22Rv1 (cell line): ENCODE results near the gene ERLIN1.

ENCODE experiments used
- H3K27ac ChIP-seq: fragments of 450-650 bp; 2 replicates; pipeline ENCODE4 v1.5.1; 2017
- ZFX ChIP-seq: fragments of 450-650 bp; IDR thresholded peaks from 2 replicates; pipeline ENCODE4 v1.6.1; 2017; ENCODE audit warnings: antibody characterized with exemption, borderline replicate concordance
- TF ChIP-seq, protein P1 (sequence below): fragments of 450-650 bp; IDR thresholded peaks from 2 replicates; pipeline ENCODE4 v1.5.1; 2017; ENCODE audit warnings: mild to moderate bottlenecking

Gene ERLIN1

GRCh38 chr10:100208276-100208675 is 22.4 kb upstream of the ERLIN1 start:
- TF ChIP-seq, protein P1, sequence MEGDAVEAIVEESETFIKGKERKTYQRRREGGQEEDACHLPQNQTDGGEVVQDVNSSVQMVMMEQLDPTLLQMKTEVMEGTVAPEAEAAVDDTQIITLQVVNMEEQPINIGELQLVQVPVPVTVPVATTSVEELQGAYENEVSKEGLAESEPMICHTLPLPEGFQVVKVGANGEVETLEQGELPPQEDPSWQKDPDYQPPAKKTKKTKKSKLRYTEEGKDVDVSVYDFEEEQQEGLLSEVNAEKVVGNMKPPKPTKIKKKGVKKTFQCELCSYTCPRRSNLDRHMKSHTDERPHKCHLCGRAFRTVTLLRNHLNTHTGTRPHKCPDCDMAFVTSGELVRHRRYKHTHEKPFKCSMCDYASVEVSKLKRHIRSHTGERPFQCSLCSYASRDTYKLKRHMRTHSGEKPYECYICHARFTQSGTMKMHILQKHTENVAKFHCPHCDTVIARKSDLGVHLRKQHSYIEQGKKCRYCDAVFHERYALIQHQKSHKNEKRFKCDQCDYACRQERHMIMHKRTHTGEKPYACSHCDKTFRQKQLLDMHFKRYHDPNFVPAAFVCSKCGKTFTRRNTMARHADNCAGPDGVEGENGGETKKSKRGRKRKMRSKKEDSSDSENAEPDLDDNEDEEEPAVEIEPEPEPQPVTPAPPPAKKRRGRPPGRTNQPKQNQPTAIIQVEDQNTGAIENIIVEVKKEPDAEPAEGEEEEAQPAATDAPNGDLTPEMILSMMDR = no peak
- no peak for TF ChIP-seq ZFX
- no peak overlapping the region for H3K27ac ChIP-seq

DNA sequence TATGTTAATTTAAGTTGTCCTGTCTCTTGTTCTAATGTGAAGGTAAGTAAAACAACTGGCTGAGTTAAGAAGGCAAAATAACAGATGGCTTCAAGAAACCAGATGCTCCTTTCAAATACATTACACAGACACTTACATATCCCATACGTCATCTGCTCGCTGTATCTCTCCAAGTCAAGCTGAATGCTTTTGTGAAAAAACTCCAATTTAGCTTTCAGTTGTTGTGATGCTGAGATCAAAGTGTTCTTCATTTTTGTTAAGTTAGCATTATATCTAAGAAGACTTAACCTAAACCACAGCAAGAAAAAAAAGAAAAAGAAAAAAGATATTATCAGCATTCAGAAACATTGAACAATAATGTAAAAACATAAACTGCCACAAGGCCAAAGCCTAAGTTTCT is 18.5 kb upstream of the ERLIN1 start:
- TF ChIP-seq ZFX = no peak
- TF ChIP-seq, protein P1 = no peak
- no peak overlapping the region for H3K27ac ChIP-seq

GRCh38 chr10:100201549-100201948 is 15.7 kb upstream of the ERLIN1 start:
- no peak overlapping the region for H3K27ac ChIP-seq
- TF ChIP-seq, protein P1 = no peak
- TF ChIP-seq ZFX = no peak

- TF ChIP-seq ZFX = no peak
- TF ChIP-seq, protein P1 = no peak
- H3K27ac ChIP-seq = no peak overlapping the region
Observed at GRCh38 chr10:100194711-100195110, 8.9 kb upstream of the ERLIN1 start.

- TF ChIP-seq, protein P1 = no peak
- no peak for TF ChIP-seq ZFX
Observed at GRCh38 chr10:100192350-100192749, 6.5 kb upstream of the ERLIN1 start.

GRCh38 chr10:100186253-100187212 is 704 bp upstream of the ERLIN1 start:
- TF ChIP-seq ZFX = no peak
- TF ChIP-seq, protein P1 = no peak
- H3K27ac ChIP-seq = peak overlapping the region; percentile 90

More at GRCh38 chr10:100192350-100192749, 6.5 kb upstream of the ERLIN1 start:
- H3K27ac ChIP-seq = no peak overlapping the region

- peak overlapping the region; percentile 90 for H3K27ac ChIP-seq
- TF ChIP-seq ZFX = no peak
- TF ChIP-seq, protein P1 = no peak
Observed at GRCh38 chr10:100184840-100185239, 989 bp downstream of the ERLIN1 start.
